ENCODE data around the gene ALLC. TPM values are rescaled to one million over a fixed set of nuclear protein-coding genes. Genes with fewer than 3 reads are reported as not detected.

Gene ALLC
- total RNA-seq, 3 donors from 2014 or later: not detected

- ATAC-seq: no peak
- no peaks in the 10 kb centered on the region for H3K9me3 ChIP-seq
- intact Hi-C loops (cut with DNase I, micrococcal nuclease): no loop called here
- no peak overlapping the region for H3K4me3 ChIP-seq
- H3K36me3 ChIP-seq (ENCODE audit: low read depth): no peaks in the 10 kb centered on the region
- TF ChIP-seq, protein P1, sequence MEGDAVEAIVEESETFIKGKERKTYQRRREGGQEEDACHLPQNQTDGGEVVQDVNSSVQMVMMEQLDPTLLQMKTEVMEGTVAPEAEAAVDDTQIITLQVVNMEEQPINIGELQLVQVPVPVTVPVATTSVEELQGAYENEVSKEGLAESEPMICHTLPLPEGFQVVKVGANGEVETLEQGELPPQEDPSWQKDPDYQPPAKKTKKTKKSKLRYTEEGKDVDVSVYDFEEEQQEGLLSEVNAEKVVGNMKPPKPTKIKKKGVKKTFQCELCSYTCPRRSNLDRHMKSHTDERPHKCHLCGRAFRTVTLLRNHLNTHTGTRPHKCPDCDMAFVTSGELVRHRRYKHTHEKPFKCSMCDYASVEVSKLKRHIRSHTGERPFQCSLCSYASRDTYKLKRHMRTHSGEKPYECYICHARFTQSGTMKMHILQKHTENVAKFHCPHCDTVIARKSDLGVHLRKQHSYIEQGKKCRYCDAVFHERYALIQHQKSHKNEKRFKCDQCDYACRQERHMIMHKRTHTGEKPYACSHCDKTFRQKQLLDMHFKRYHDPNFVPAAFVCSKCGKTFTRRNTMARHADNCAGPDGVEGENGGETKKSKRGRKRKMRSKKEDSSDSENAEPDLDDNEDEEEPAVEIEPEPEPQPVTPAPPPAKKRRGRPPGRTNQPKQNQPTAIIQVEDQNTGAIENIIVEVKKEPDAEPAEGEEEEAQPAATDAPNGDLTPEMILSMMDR (IDR thresholded peaks at IDR 0.05): no peak
- H3K4me1 ChIP-seq (ENCODE audit: low read depth): no peaks in the 10 kb centered on the region
- no peak for DNase-seq
These were observed 67.7 kb downstream of the ALLC start for GRCh38 chr2:3725458-3726250.

DNA sequence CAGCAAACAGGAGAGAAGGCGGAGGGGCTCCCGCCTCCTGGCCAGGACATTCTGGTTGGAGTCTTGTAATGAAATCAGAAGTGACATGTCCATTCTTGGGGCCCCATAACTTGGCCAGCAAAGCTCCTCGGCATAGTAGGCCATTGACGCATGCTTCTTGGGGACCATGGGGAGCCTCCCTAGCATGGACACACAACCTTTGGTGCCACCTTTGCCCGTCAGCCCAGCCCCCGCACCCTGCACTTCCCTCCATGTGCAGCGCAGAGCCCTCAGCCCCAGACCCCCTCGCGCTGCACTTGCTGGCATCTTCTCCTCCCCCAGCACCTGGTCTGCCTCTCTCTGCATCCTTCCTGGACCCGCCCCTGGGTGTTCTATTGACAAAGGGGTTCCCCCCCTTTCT is 68.5 kb downstream of the ALLC start:
- TF ChIP-seq, protein P1 (IDR thresholded peaks at IDR 0.05): no peak
- no peak for ATAC-seq
- DNase-seq: no peak
- H3K36me3 ChIP-seq (ENCODE audit: low read depth): no peaks in the 10 kb centered on the region
- no peak overlapping the region for H3K4me3 ChIP-seq
- H3K9me3 ChIP-seq: no peaks in the 10 kb centered on the region
- intact Hi-C loops (cut with DNase I, micrococcal nuclease): no loop called here
- no peaks in the 10 kb centered on the region for H3K4me1 ChIP-seq (ENCODE audit: low read depth)

DNA sequence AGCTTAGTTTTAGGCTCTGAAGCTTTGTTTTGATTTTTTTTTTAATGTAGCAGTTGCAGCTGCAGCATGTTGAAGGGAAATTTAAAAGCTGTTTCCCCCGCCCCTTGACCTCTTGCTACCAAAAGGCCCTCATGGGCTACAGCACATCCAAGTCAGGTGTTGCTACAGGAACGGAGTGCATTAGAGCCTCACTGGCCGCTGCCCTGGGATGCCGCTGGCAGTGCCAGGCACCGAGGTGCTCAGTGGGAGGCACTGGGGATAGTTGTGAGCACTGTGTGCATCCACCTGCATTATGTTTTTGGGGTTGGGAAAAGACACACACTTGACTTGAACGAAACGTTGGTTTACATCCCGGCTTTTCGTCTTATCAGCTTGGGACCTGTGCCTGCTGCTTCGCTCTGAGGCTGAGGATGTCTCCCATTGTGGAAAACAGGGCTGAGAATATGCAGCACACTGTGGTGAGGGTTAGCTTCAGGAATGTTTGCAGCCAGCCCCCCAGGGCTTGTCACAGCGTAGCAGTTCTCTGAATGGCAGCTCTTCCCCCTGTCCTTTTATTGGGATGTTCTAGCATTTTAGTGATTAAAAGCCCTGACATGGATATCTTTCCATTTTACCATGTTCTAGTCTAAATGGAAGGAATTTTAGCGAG is 69.5 kb downstream of the ALLC start:
- Histone ChIP-seq H3K36me3 (ENCODE audit: low read depth) (no peaks in the 10 kb centered on the region), H3K9me3 (no peaks in the 10 kb centered on the region), H3K4me1 (ENCODE audit: low read depth) (no peaks in the 10 kb centered on the region), H3K4me3 (no peak overlapping the region)
- intact Hi-C loops (cut with DNase I, micrococcal nuclease): no loop called here
- TF ChIP-seq, protein P1 (IDR thresholded peaks at IDR 0.05): no peak
- DNase-seq: no peak
- no peak for ATAC-seq

DNA sequence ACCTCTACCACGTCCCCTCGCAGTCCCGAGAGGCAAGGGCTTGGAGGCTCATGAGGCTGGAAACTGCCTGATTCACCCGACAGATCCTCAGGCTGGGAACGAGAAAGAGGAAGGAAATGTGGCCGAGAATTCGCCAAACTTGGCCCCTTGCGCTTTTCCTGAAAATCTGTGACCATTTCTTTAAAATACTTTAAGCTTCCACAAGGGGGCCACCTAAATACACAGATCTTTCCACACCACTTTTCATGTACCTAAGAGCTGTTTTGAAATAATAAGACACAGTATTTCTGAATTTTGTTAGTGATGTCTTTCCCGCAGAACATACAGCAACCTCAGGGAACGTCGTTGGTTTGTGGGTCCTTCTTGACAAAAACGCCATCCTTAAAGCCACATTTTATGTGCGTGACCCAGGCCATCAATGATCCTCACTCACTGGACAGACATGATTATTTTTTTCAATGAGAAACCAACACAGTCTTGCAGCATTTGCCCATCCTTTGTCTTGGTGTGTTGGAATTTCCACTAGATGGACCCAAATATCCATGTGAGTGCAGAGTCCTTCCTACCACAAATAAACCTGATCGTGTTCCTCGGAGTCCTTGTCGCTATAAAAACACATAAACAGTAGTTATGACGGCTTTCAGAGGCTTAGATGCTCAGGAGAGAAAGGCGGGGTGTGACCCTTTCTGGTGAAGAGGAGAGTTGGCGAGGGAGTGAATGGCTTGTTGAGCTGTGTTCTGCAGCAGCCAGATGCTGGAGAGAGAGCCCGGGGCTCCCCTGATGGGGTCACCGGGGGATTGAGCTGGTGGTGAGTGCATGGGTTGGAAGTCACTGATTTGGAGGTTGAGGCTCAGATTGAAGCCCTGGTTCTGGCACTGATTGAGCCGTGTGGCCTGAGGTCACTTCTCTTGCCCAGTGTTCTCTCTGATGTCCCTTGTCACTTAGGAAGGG is 70.4 kb downstream of the ALLC start:
- peak in 1 of 3 donors; percentile 3 for DNase-seq
- TF ChIP-seq, protein P1 (IDR thresholded peaks at IDR 0.05): peak; percentile 10
- H3K9me3 ChIP-seq: no peaks in the 10 kb centered on the region
- no peaks in the 10 kb centered on the region for H3K4me1 ChIP-seq (ENCODE audit: low read depth)
- no peak overlapping the region for H3K4me3 ChIP-seq
- no peaks in the 10 kb centered on the region for H3K36me3 ChIP-seq (ENCODE audit: low read depth)
- no peak for ATAC-seq
- intact Hi-C loops (cut with DNase I, micrococcal nuclease): no loop called here

DNA sequence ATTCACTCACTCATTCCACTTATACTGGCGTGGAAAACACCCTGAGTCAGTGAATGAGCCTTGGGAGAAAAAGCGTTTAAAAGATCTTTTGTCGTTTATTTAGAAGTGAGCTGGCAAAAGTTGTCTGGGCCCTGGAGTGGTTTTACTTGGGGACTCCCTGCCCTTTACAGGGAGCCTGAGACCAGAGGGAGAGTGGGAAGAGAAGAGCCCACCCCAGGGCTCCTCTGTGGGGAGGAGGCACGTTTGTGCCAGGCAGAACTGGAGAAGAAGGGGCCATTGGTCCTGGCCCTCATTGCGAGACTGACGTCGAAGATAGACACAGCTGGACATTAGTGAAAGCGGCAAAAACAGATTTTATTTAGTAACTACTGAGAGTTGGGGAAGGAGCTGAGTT is 71.1 kb downstream of the ALLC start:
- ATAC-seq: no peak
- no peak for DNase-seq
- intact Hi-C loops (cut with DNase I, micrococcal nuclease): no loop called here
- TF ChIP-seq, protein P1 (IDR thresholded peaks at IDR 0.05): no peak
- H3K4me1 ChIP-seq (ENCODE audit: low read depth): no peaks in the 10 kb centered on the region
- H3K36me3 ChIP-seq (ENCODE audit: low read depth): no peaks in the 10 kb centered on the region
- no peaks in the 10 kb centered on the region for H3K9me3 ChIP-seq
- H3K4me3 ChIP-seq: no peak overlapping the region

Data from mucosa of descending colon (tissue), 3 donors.